ENCODE measurements around the gene TRIM38.
A peak's percentile ranks its signal among the peaks of the same experiment; 100 is the strongest.

Gene TRIM38

DNA sequence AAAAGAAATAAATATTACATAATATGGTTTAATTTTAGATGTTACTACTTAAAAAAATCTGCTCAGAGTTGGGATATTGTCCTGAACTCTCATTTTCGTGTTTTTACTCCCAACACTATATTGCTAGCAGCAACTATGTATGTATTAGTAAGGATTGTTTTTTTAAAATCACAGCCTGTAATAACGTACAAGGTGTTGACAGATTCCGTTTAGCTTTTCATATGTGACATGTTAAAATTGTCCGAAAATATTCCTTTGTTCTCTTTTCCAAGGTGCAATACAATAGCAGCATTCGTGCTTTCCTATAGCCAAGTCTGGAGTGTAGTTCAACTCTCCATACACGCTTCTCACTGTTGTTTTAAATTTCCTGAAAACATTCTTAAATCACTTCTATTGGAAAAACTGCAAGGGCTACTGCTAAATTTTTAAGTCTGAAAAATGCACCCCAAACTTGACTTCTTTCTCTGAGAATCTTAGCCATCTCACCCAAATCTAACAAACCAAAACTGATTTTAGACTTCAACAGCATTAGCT is 65.7 kb downstream of the TRIM38 start:
- H3K36me3 ChIP-seq (ENCODE audit: control insufficient read depth in 2 of 2, insufficient read depth in 2 of 2, low read length in 2 of 2) = no peaks in the 10 kb centered on the region
- H3K9me3 ChIP-seq (ENCODE audit: control insufficient read depth in 2 of 2, low read length in 2 of 2) = no peaks in the 10 kb centered on the region
- peaks cover 20% of the 10 kb centered on the region for H3K4me1 ChIP-seq (ENCODE audit: control insufficient read depth, insufficient read depth, low read length)
- no peaks in the 10 kb centered on the region for H3K27me3 ChIP-seq (ENCODE audit: control insufficient read depth in 1 of 2, insufficient read depth in 2 of 2, low read length in 2 of 2)
- H3K9ac ChIP-seq (ENCODE audit: low read length in 2 of 2) = no peak overlapping the region
- no peak overlapping the region for H3K27ac ChIP-seq (ENCODE audit: low read length)
- no peak overlapping the region for H3K4me3 ChIP-seq (ENCODE audit: low read length in 2 of 2)

GRCh38 chr6:26028746-26029569 is 66.4 kb downstream of the TRIM38 start:
- H3K9me3 ChIP-seq (ENCODE audit: control insufficient read depth in 2 of 2, low read length in 2 of 2) = no peaks in the 10 kb centered on the region
- no peak overlapping the region for H3K27ac ChIP-seq (ENCODE audit: low read length)
- H3K36me3 ChIP-seq (ENCODE audit: control insufficient read depth in 2 of 2, insufficient read depth in 2 of 2, low read length in 2 of 2) = no peaks in the 10 kb centered on the region
- H3K9ac ChIP-seq (ENCODE audit: low read length in 2 of 2) = no peak overlapping the region
- peaks cover 20% of the 10 kb centered on the region for H3K4me1 ChIP-seq (ENCODE audit: control insufficient read depth, insufficient read depth, low read length)
- no peak overlapping the region for H3K4me3 ChIP-seq (ENCODE audit: low read length in 2 of 2)
- H3K27me3 ChIP-seq (ENCODE audit: control insufficient read depth in 1 of 2, insufficient read depth in 2 of 2, low read length in 2 of 2) = no peaks in the 10 kb centered on the region

DNA sequence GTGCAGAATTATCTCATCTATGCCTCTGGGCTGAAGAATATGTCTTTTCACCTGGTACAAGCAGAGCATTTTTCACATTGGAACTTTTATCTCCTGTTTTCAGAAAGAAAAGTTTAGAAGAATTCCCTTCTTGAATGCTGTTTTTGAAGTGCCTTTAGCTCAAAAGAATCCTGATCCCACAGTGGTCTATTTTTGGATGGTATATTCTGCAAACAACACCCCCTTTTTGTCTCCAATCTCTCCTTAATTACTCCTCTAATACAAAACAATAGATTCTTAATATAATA is 66.9 kb downstream of the TRIM38 start:
- no peaks in the 10 kb centered on the region for H3K9me3 ChIP-seq (ENCODE audit: control insufficient read depth in 2 of 2, low read length in 2 of 2)
- H3K9ac ChIP-seq (ENCODE audit: low read length in 2 of 2) = no peak overlapping the region
- no peak overlapping the region for H3K27ac ChIP-seq (ENCODE audit: low read length)
- H3K4me3 ChIP-seq (ENCODE audit: low read length in 2 of 2) = no peak overlapping the region
- no peaks in the 10 kb centered on the region for H3K36me3 ChIP-seq (ENCODE audit: control insufficient read depth in 2 of 2, insufficient read depth in 2 of 2, low read length in 2 of 2)
- H3K27me3 ChIP-seq (ENCODE audit: control insufficient read depth in 1 of 2, insufficient read depth in 2 of 2, low read length in 2 of 2) = no peaks in the 10 kb centered on the region
- H3K4me1 ChIP-seq (ENCODE audit: control insufficient read depth, insufficient read depth, low read length) = peaks cover 20% of the 10 kb centered on the region

GRCh38 chr6:26029857-26030653 is 67.5 kb downstream of the TRIM38 start:
- Histone ChIP-seq H3K9ac (ENCODE audit: low read length in 2 of 2) (no peak overlapping the region), H3K27ac (ENCODE audit: low read length) (no peak overlapping the region), H3K4me1 (ENCODE audit: control insufficient read depth, insufficient read depth, low read length) (peaks cover 17% of the 10 kb centered on the region), H3K9me3 (ENCODE audit: control insufficient read depth in 2 of 2, low read length in 2 of 2) (no peaks in the 10 kb centered on the region), H3K36me3 (ENCODE audit: control insufficient read depth in 2 of 2, insufficient read depth in 2 of 2, low read length in 2 of 2) (no peaks in the 10 kb centered on the region), H3K27me3 (ENCODE audit: control insufficient read depth in 1 of 2, insufficient read depth in 2 of 2, low read length in 2 of 2) (no peaks in the 10 kb centered on the region), H3K4me3 (ENCODE audit: low read length in 2 of 2) (no peak overlapping the region)

DNA sequence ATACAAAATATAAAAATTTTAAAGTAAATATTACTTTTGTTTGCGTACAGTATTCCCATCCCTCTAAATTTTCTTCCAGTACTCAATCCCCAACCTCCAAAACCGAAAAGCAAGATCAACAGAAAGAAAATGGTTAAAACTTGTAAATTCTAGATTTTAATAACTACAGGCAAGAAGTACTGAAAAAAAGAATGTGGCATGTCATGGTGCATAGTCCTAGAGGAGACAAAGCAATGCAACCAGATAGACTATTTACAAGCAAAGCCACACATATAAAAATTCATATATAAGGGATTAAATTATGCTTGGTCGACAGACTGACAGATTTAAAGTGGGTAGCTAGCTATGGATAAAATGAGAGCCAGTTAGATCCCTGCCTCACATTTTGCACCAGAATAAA is 68.1 kb downstream of the TRIM38 start:
- Histone ChIP-seq H3K9ac (ENCODE audit: low read length in 2 of 2) (no peak overlapping the region), H3K27ac (ENCODE audit: low read length) (no peak overlapping the region), H3K4me3 (ENCODE audit: low read length in 2 of 2) (no peak overlapping the region), H3K36me3 (ENCODE audit: control insufficient read depth in 2 of 2, insufficient read depth in 2 of 2, low read length in 2 of 2) (no peaks in the 10 kb centered on the region), H3K9me3 (ENCODE audit: control insufficient read depth in 2 of 2, low read length in 2 of 2) (no peaks in the 10 kb centered on the region), H3K27me3 (ENCODE audit: control insufficient read depth in 1 of 2, insufficient read depth in 2 of 2, low read length in 2 of 2) (no peaks in the 10 kb centered on the region), H3K4me1 (ENCODE audit: control insufficient read depth, insufficient read depth, low read length) (peaks cover 17% of the 10 kb centered on the region)

DNA sequence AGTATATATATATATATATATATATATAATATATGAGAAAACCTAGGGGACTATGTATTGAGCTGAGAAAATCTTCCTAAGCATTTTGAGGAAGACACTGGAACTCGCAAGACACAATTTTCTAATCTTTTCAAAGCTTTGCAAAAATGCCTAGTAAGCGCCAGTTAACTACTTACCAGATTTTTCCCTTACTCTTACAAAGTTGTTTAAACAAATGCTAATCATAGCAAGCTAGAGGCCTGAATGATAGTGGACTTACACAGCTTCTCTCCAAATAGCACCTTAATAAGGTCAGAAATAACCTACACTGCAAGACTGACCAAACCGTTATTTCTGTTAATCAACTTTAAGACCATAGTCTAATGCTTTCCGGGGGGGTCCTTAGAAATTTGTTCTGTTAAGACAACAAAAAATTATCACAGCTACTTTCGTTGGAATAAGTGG is 68.6 kb downstream of the TRIM38 start:
- no peaks in the 10 kb centered on the region for H3K27me3 ChIP-seq (ENCODE audit: control insufficient read depth in 1 of 2, insufficient read depth in 2 of 2, low read length in 2 of 2)
- H3K4me1 ChIP-seq (ENCODE audit: control insufficient read depth, insufficient read depth, low read length) = peaks cover 17% of the 10 kb centered on the region
- peak overlapping the region in 1 of 2 donors; percentile 83 for H3K4me3 ChIP-seq (ENCODE audit: low read length in 2 of 2)
- peak overlapping the region in 1 of 2 donors; percentile 35 for H3K9ac ChIP-seq (ENCODE audit: low read length in 2 of 2)
- no peaks in the 10 kb centered on the region for H3K9me3 ChIP-seq (ENCODE audit: control insufficient read depth in 2 of 2, low read length in 2 of 2)
- H3K27ac ChIP-seq (ENCODE audit: low read length) = no peak overlapping the region
- no peaks in the 10 kb centered on the region for H3K36me3 ChIP-seq (ENCODE audit: control insufficient read depth in 2 of 2, insufficient read depth in 2 of 2, low read length in 2 of 2)

GRCh38 chr6:26031595-26032339 is 69.2 kb downstream of the TRIM38 start:
- H3K27ac ChIP-seq (ENCODE audit: low read length) = peak overlapping the region; percentile 81
- no peaks in the 10 kb centered on the region for H3K27me3 ChIP-seq (ENCODE audit: control insufficient read depth in 1 of 2, insufficient read depth in 2 of 2, low read length in 2 of 2)
- H3K9me3 ChIP-seq (ENCODE audit: control insufficient read depth in 2 of 2, low read length in 2 of 2) = no peaks in the 10 kb centered on the region
- H3K4me3 ChIP-seq (ENCODE audit: low read length in 2 of 2) = peak overlapping the region; percentile 80 to 83
- peak overlapping the region in 1 of 2 donors; percentile 59 for H3K9ac ChIP-seq (ENCODE audit: low read length in 2 of 2)
- H3K36me3 ChIP-seq (ENCODE audit: control insufficient read depth in 2 of 2, insufficient read depth in 2 of 2, low read length in 2 of 2) = no peaks in the 10 kb centered on the region
- H3K4me1 ChIP-seq (ENCODE audit: control insufficient read depth, insufficient read depth, low read length) = peaks cover 17% of the 10 kb centered on the region

DNA sequence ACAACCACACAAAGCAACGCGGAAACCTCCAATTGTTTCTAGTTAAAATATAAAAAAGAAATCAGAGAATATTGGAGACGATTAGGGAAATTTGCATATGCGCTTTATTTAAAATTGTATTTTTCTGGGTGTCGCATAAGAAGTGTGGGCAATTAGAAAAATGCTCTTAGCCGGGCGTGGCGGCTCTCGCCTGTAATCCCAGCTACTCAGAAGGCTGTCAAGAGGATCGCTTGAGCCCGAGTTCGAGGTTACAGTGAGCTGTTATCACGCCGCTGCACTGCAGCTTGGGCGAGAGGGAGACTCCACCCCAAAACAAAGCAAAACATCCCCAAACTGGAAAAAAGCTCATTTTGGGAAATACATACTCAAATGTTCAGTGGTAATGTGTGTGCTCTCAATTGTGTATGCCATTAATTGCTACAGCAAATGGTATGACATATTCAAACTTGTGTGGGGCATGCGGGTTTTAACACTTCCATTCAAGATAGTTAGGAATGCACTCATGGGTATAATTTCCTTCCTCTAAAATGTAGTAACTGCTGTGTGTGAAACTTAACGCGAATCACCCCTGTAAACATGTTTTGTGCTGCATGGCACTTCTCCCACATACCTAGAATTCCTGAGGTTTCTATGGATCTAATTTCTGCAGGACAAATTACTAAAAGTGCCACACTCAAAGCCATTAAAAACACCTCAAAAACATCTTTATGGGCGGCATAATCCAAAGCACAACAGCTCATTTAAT is 69.9 kb downstream of the TRIM38 start:
- Histone ChIP-seq H3K4me3 (ENCODE audit: low read length in 2 of 2) (peak overlapping the region; percentile 80 to 83), H3K27me3 (ENCODE audit: control insufficient read depth in 1 of 2, insufficient read depth in 2 of 2, low read length in 2 of 2) (no peaks in the 10 kb centered on the region), H3K9ac (ENCODE audit: low read length in 2 of 2) (peak overlapping the region; percentile 59 to 73)

GRCh38 chr6:26033085-26033940 is 70.7 kb downstream of the TRIM38 start:
- Histone ChIP-seq H3K27ac (ENCODE audit: low read length) (peak overlapping the region; percentile 81), H3K36me3 (ENCODE audit: control insufficient read depth in 2 of 2, insufficient read depth in 2 of 2, low read length in 2 of 2) (no peaks in the 10 kb centered on the region), H3K4me3 (ENCODE audit: low read length in 2 of 2) (peak overlapping the region; percentile 80 to 83)

More for the DNA sequence above, 69.9 kb downstream of the TRIM38 start:
- Histone ChIP-seq H3K36me3 (ENCODE audit: control insufficient read depth in 2 of 2, insufficient read depth in 2 of 2, low read length in 2 of 2) (no peaks in the 10 kb centered on the region), H3K4me1 (ENCODE audit: control insufficient read depth, insufficient read depth, low read length) (peaks cover 17% of the 10 kb centered on the region), H3K27ac (ENCODE audit: low read length) (peak overlapping the region; percentile 81), H3K9me3 (ENCODE audit: control insufficient read depth in 2 of 2, low read length in 2 of 2) (no peaks in the 10 kb centered on the region)

More at GRCh38 chr6:26033085-26033940, 70.7 kb downstream of the TRIM38 start:
- no peaks in the 10 kb centered on the region for H3K27me3 ChIP-seq (ENCODE audit: control insufficient read depth in 1 of 2, insufficient read depth in 2 of 2, low read length in 2 of 2)
- H3K4me1 ChIP-seq (ENCODE audit: control insufficient read depth, insufficient read depth, low read length) = peaks cover 17% of the 10 kb centered on the region
- H3K9ac ChIP-seq (ENCODE audit: low read length in 2 of 2) = peak overlapping the region; percentile 59 to 73
- no peaks in the 10 kb centered on the region for H3K9me3 ChIP-seq (ENCODE audit: control insufficient read depth in 2 of 2, low read length in 2 of 2)

Data from stomach smooth muscle (tissue), 2 donors.